GM23338 (cell line): ENCODE data around the gene NUMBL. TPM values are rescaled to one million over a fixed set of nuclear protein-coding genes. Genes with fewer than 3 reads are reported as not detected.

Experiments used
- ATAC-seq: fragments of 200-7000 bp; cut with Tn5 transposase; 3 replicates; pipeline ENCODE4 v1.9.1; 2020
- DNase-seq: peaks from one replicate; pipeline ENCODE4 v3.0.0-alpha.2; 2015; ENCODE audit warnings: low spot score
- H2AFZ ChIP-seq: fragments of 200-600 bp; sonication (generic); 2 replicates; pipeline ENCODE4 v1.8.0; 2016; ENCODE audit warnings: antibody characterized with exemption, mild to moderate bottlenecking, moderate library complexity
- H3F3A ChIP-seq: fragments of 200-600 bp; sonication (generic); replicated peaks from 2 replicates; pipeline ENCODE4 v1.8.0; 2017; ENCODE audit warnings: antibody characterized with exemption, mixed run types, low read depth
- H3K27ac ChIP-seq: fragments of 200-600 bp; sonication (generic); 2 replicates; pipeline ENCODE4 v1.6.1; 2016; ENCODE audit warnings: low read depth
- H3K27me3 ChIP-seq: fragments of 200-600 bp; sonication (generic); 2 replicates; pipeline ENCODE4 v1.8.0; 2016; ENCODE audit warnings: mild to moderate bottlenecking, mixed run types, moderate library complexity; ENCODE audit not compliant: insufficient read depth
- H3K36me3 ChIP-seq: fragments of 200-600 bp; sonication (generic); 2 replicates; pipeline ENCODE4 v1.8.0; 2016; ENCODE audit warnings: mild to moderate bottlenecking; ENCODE audit not compliant: insufficient read depth
- H3K4me1 ChIP-seq: fragments of 200-600 bp; sonication (generic); 2 replicates; pipeline ENCODE4 v1.8.0; 2016; ENCODE audit warnings: mild to moderate bottlenecking, moderate library complexity; ENCODE audit not compliant: insufficient read depth
- H3K4me2 ChIP-seq: fragments of 200-600 bp; sonication (generic); 2 replicates; pipeline ENCODE4 v1.7.1; 2017; ENCODE audit warnings: mixed run types
- H3K4me3 ChIP-seq: fragments of 200-600 bp; sonication (generic); 2 replicates; pipeline ENCODE4 v1.6.1; 2016; ENCODE audit warnings: mixed run types
- H3K79me2 ChIP-seq: fragments of 200-600 bp; sonication (generic); replicated peaks from 2 replicates; pipeline ENCODE4 v1.8.0; 2017; ENCODE audit warnings: mild to moderate bottlenecking; ENCODE audit not compliant: insufficient read depth
- H3K9me2 ChIP-seq: fragments of 200-600 bp; sonication (generic); 2 replicates; pipeline ENCODE4 v1.8.0; 2017; ENCODE audit not compliant: insufficient read depth
- H4K20me1 ChIP-seq: fragments of 200-600 bp; sonication (generic); replicated peaks from 2 replicates; pipeline ENCODE4 v1.8.0; 2017; ENCODE audit warnings: mild to moderate bottlenecking; ENCODE audit not compliant: insufficient read depth
- H3K27ac Mint-ChIP-seq: 2 replicates; pipeline ENCODE4 v1.8.0; 2020; ENCODE audit warnings: inconsistent platforms, mild to moderate bottlenecking, moderate library complexity, mixed read lengths
- H3K27me3 Mint-ChIP-seq: 3 replicates; pipeline ENCODE4 v1.8.0; 2022; ENCODE audit warnings: low read depth, mild to moderate bottlenecking, moderate library complexity, mixed read lengths, inconsistent platforms; ENCODE audit not compliant: insufficient read depth, poor library complexity
- H3K36me3 Mint-ChIP-seq: 3 replicates; pipeline ENCODE4 v1.8.0; 2021; ENCODE audit warnings: low read depth, mild to moderate bottlenecking, inconsistent platforms, moderate library complexity, mixed read lengths
- H3K4me1 Mint-ChIP-seq: 3 replicates; pipeline ENCODE4 v1.8.0; 2020; ENCODE audit warnings: mild to moderate bottlenecking, inconsistent platforms, mixed read lengths
- H3K4me3 Mint-ChIP-seq: 3 replicates; pipeline ENCODE4 v1.8.0; 2021; ENCODE audit warnings: moderate library complexity, mild to moderate bottlenecking, inconsistent platforms, mixed read lengths
- H3K9me3 Mint-ChIP-seq: 3 replicates; pipeline ENCODE4 v1.8.0; 2020; ENCODE audit warnings: moderate library complexity, mild to moderate bottlenecking, inconsistent platforms, mixed read lengths
- CREB1 ChIP-seq: fragments of 250-450 bp; sonication (Bioruptor Pico); IDR thresholded peaks from 2 replicates; pipeline ENCODE4 v1.5.0; 2020; ENCODE audit warnings: low read depth, mild to moderate bottlenecking, moderate library complexity
- EZH2 ChIP-seq: fragments of 200-600 bp; sonication (generic); IDR thresholded peaks from one replicate; pipeline ENCODE4 v1.8.0; 2017; ENCODE audit warnings: antibody characterized with exemption, mild to moderate bottlenecking, low read depth; ENCODE audit not compliant: unreplicated experiment
- EZH2phosphoT487 ChIP-seq: fragments of 200-600 bp; sonication (generic); IDR thresholded peaks from one replicate; pipeline ENCODE4 v1.8.1; 2018; ENCODE audit warnings: antibody characterized with exemption; ENCODE audit not compliant: unreplicated experiment
- JUNB ChIP-seq: IDR thresholded peaks from one replicate; pipeline ENCODE4 v1.6.1; 2016; ENCODE audit warnings: antibody characterized with exemption; ENCODE audit not compliant: unreplicated experiment
- NANOG ChIP-seq: IDR thresholded peaks from 2 replicates; pipeline ENCODE4 v1.6.1; 2016; ENCODE audit warnings: antibody characterized with exemption, borderline replicate concordance
- POLR2AphosphoS5 ChIP-seq: IDR thresholded peaks from 2 replicates; pipeline ENCODE4 v1.6.1; 2016; ENCODE audit warnings: antibody characterized with exemption, low read depth
- STAT1 ChIP-seq: IDR thresholded peaks from one replicate; pipeline ENCODE4 v1.6.1; 2016; ENCODE audit warnings: antibody characterized with exemption; ENCODE audit not compliant: unreplicated experiment
- ZNF114 ChIP-seq: fragments of 250-450 bp; sonication (Bioruptor Pico); IDR thresholded peaks from 2 replicates; pipeline ENCODE4 v1.5.0; 2020; ENCODE audit warnings: mild to moderate bottlenecking, moderate library complexity
- ZNF331 ChIP-seq: fragments of 250-450 bp; sonication (Bioruptor Pico); IDR thresholded peaks from 2 replicates; pipeline ENCODE4 v1.5.0; 2020; ENCODE audit warnings: low read depth, mild to moderate bottlenecking, moderate library complexity
- polyA plus RNA-seq: library from polyadenylated mRNA; unstranded; fragments of >200 nt; fragmentation: Nextera tagmentation; extraction: Ambion mirVana; gene quantifications from 2 replicates; pipeline ENCODE4 v1.2.1, GENCODE V29; 2016
- total RNA-seq: library from RNA; depleted of rRNA; stranded (reverse); fragments of >200 nt; shearing (Covaris generic); gene quantifications from 2 replicates; pipeline ENCODE4 v1.2.3, GENCODE V29; 2014
- TF ChIP-seq, protein P1 (sequence below): fragments of 250-450 bp; sonication (Bioruptor Pico); IDR thresholded peaks from 2 replicates; pipeline ENCODE4 v1.5.0; 2020; ENCODE audit warnings: mild to moderate bottlenecking, moderate library complexity
- TF ChIP-seq, protein P2 (sequence below): IDR thresholded peaks from 2 replicates; pipeline ENCODE4 v1.6.1; 2016; ENCODE audit warnings: antibody characterized with exemption
- TF ChIP-seq, protein P3 (sequence below), 2 experiments: fragments of 200-600 bp in 1 of 2; sonication (generic) in 1 of 2; conservative IDR thresholded peaks; 2 replicates each; pipeline versions ENCODE4 v1.5.1 to v1.6.1; 2016 to 2017; ENCODE audit warnings: antibody characterized with exemption in 2 of 2, low read depth in 2 of 2, mild to moderate bottlenecking in 2 of 2, moderate library complexity in 1 of 2
- TF ChIP-seq, protein P4 (sequence below): IDR thresholded peaks from one replicate; pipeline ENCODE4 v1.6.1; 2018; ENCODE audit warnings: antibody characterized with exemption; ENCODE audit not compliant: unreplicated experiment

Gene NUMBL
- total and polyA plus RNA-seq, 2 experiments from 2014 or later: 8.5 to 28.5 TPM

DNA sequence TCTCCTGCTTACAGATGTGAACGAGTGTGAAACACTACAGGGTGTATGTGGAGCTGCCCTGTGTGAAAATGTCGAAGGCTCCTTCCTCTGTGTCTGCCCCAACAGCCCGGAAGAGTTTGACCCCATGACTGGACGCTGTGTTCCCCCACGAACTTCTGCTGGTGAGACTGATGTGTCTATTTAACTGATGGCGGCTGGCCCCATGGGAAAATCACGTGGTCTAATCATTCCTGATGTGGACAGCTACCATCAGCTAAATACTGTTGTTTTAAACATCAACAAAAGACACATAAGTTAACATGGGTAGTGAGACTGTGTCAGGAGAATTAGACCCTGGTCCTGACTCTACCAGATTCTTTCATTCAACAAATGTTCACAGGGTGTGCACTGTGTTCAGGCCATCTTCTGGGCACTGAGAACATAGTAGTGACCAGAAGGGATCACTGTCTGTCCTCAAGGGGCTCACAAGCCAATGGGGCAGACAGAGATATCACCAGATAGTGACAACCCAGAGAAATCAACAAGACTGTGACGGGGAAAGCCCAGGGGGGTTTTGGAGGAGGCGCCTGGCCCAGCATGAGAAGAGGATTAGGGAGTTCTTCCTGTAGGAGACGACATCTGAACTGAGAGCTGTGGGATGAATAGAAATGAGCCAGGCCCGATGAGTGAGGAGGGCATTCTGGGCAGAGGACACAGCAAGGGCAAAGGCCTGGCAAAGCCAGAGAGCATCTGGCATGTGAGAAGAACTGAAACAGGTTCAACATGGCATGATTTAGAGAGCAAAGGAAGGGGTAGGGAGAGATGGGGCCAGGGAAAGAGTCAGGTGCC lies 70.9 kb downstream of the NUMBL start:
- no peaks in the 10 kb centered on the region for H3K9me2 ChIP-seq
- TF ChIP-seq ZNF114 (no peak), CREB1 (CRISPR knock-in tag) (no peak), NANOG (no peak), JUNB (no peak), EZH2phosphoT487 (no peak), EZH2 (no peak), ZNF331 (CRISPR knock-in tag) (no peak), STAT1 (no peak), POLR2AphosphoS5 (no peak)
- TF ChIP-seq, protein P1, sequence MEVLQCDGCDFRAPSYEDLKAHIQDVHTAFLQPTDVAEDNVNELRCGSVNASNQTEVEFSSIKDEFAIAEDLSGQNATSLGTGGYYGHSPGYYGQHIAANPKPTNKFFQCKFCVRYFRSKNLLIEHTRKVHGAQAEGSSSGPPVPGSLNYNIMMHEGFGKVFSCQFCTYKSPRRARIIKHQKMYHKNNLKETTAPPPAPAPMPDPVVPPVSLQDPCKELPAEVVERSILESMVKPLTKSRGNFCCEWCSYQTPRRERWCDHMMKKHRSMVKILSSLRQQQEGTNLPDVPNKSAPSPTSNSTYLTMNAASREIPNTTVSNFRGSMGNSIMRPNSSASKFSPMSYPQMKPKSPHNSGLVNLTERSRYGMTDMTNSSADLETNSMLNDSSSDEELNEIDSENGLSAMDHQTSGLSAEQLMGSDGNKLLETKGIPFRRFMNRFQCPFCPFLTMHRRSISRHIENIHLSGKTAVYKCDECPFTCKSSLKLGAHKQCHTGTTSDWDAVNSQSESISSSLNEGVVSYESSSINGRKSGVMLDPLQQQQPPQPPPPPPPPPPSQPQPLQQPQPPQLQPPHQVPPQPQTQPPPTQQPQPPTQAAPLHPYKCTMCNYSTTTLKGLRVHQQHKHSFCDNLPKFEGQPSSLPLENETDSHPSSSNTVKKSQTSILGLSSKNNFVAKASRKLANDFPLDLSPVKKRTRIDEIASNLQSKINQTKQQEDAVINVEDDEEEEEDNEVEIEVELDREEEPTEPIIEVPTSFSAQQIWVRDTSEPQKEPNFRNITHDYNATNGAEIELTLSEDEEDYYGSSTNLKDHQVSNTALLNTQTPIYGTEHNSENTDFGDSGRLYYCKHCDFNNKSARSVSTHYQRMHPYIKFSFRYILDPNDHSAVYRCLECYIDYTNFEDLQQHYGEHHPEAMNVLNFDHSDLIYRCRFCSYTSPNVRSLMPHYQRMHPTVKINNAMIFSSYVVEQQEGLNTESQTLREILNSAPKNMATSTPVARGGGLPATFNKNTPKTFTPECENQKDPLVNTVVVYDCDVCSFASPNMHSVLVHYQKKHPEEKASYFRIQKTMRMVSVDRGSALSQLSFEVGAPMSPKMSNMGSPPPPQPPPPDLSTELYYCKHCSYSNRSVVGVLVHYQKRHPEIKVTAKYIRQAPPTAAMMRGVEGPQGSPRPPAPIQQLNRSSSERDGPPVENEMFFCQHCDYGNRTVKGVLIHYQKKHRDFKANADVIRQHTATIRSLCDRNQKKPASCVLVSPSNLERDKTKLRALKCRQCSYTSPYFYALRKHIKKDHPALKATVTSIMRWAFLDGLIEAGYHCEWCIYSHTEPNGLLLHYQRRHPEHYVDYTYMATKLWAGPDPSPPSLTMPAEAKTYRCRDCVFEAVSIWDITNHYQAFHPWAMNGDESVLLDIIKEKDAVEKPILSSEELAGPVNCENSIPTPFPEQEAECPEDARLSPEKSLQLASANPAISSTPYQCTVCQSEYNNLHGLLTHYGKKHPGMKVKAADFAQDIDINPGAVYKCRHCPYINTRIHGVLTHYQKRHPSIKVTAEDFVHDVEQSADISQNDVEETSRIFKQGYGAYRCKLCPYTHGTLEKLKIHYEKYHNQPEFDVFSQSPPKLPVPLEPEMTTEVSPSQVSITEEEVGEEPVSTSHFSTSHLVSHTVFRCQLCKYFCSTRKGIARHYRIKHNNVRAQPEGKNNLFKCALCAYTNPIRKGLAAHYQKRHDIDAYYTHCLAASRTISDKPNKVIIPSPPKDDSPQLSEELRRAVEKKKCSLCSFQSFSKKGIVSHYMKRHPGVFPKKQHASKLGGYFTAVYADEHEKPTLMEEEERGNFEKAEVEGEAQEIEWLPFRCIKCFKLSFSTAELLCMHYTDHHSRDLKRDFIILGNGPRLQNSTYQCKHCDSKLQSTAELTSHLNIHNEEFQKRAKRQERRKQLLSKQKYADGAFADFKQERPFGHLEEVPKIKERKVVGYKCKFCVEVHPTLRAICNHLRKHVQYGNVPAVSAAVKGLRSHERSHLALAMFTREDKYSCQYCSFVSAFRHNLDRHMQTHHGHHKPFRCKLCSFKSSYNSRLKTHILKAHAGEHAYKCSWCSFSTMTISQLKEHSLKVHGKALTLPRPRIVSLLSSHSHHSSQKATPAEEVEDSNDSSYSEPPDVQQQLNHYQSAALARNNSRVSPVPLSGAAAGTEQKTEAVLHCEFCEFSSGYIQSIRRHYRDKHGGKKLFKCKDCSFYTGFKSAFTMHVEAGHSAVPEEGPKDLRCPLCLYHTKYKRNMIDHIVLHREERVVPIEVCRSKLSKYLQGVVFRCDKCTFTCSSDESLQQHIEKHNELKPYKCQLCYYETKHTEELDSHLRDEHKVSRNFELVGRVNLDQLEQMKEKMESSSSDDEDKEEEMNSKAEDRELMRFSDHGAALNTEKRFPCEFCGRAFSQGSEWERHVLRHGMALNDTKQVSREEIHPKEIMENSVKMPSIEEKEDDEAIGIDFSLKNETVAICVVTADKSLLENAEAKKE (CRISPR knock-in tag): no peak
- TF ChIP-seq, protein P2, sequence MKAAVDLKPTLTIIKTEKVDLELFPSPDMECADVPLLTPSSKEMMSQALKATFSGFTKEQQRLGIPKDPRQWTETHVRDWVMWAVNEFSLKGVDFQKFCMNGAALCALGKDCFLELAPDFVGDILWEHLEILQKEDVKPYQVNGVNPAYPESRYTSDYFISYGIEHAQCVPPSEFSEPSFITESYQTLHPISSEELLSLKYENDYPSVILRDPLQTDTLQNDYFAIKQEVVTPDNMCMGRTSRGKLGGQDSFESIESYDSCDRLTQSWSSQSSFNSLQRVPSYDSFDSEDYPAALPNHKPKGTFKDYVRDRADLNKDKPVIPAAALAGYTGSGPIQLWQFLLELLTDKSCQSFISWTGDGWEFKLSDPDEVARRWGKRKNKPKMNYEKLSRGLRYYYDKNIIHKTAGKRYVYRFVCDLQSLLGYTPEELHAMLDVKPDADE: no peak
- TF ChIP-seq, protein P3, sequence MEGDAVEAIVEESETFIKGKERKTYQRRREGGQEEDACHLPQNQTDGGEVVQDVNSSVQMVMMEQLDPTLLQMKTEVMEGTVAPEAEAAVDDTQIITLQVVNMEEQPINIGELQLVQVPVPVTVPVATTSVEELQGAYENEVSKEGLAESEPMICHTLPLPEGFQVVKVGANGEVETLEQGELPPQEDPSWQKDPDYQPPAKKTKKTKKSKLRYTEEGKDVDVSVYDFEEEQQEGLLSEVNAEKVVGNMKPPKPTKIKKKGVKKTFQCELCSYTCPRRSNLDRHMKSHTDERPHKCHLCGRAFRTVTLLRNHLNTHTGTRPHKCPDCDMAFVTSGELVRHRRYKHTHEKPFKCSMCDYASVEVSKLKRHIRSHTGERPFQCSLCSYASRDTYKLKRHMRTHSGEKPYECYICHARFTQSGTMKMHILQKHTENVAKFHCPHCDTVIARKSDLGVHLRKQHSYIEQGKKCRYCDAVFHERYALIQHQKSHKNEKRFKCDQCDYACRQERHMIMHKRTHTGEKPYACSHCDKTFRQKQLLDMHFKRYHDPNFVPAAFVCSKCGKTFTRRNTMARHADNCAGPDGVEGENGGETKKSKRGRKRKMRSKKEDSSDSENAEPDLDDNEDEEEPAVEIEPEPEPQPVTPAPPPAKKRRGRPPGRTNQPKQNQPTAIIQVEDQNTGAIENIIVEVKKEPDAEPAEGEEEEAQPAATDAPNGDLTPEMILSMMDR (conservative IDR thresholded peaks at IDR 0.05; ENCODE audit: low read depth in 2 of 2): no peak
- TF ChIP-seq, protein P4, sequence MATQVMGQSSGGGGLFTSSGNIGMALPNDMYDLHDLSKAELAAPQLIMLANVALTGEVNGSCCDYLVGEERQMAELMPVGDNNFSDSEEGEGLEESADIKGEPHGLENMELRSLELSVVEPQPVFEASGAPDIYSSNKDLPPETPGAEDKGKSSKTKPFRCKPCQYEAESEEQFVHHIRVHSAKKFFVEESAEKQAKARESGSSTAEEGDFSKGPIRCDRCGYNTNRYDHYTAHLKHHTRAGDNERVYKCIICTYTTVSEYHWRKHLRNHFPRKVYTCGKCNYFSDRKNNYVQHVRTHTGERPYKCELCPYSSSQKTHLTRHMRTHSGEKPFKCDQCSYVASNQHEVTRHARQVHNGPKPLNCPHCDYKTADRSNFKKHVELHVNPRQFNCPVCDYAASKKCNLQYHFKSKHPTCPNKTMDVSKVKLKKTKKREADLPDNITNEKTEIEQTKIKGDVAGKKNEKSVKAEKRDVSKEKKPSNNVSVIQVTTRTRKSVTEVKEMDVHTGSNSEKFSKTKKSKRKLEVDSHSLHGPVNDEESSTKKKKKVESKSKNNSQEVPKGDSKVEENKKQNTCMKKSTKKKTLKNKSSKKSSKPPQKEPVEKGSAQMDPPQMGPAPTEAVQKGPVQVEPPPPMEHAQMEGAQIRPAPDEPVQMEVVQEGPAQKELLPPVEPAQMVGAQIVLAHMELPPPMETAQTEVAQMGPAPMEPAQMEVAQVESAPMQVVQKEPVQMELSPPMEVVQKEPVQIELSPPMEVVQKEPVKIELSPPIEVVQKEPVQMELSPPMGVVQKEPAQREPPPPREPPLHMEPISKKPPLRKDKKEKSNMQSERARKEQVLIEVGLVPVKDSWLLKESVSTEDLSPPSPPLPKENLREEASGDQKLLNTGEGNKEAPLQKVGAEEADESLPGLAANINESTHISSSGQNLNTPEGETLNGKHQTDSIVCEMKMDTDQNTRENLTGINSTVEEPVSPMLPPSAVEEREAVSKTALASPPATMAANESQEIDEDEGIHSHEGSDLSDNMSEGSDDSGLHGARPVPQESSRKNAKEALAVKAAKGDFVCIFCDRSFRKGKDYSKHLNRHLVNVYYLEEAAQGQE: no peak
- no peaks in the 10 kb centered on the region for H3K79me2 ChIP-seq
- no peak overlapping the region for H3K4me2 ChIP-seq
- peaks cover 13% of the 10 kb centered on the region for H3K27me3 Mint-ChIP-seq
- H3K4me3 ChIP-seq: no peak overlapping the region
- no peaks in the 10 kb centered on the region for H3K9me3 Mint-ChIP-seq
- ATAC-seq (no peak), DNase-seq (no peak)
- H2AFZ ChIP-seq: no peak overlapping the region
- H3K36me3 ChIP-seq: peaks cover 8% of the 10 kb centered on the region; the same call in 1 of the 2 replicates
- no peak overlapping the region for H3K27ac ChIP-seq
- peaks cover 16% of the 10 kb centered on the region; the same call in 2 of the 3 replicates for H3K4me1 Mint-ChIP-seq
- no peak overlapping the region for H3K4me3 Mint-ChIP-seq
- peaks cover 5% of the 10 kb centered on the region for H4K20me1 ChIP-seq
- H3K27ac Mint-ChIP-seq: no peak overlapping the region
- H3K36me3 Mint-ChIP-seq: peaks cover 31% of the 10 kb centered on the region
- H3F3A ChIP-seq: peaks cover 14% of the 10 kb centered on the region; the same call in 1 of the 2 replicates
- no peaks in the 10 kb centered on the region for H3K27me3 ChIP-seq
- H3K4me1 ChIP-seq: peaks cover 14% of the 10 kb centered on the region
